DMS53 treated with DMSO at 0.1 percent for 48 hours (cell line): Measurements from ENCODE around the gene CDAN1.
A peak's percentile ranks its signal among the peaks of the same experiment; 100 is the strongest.
"Not testable (repeated sequence)": the region's sequence is repeated elsewhere in the genome, so short reads cannot be mapped to it uniquely, and the experiment has no call there.

Experiments
- DNase-seq: peaks from one replicate; lab custom pipeline; 2025; ENCODE audit not compliant: unreplicated experiment; lab: John Stamatoyannopoulos, UW

Gene CDAN1

DNA sequence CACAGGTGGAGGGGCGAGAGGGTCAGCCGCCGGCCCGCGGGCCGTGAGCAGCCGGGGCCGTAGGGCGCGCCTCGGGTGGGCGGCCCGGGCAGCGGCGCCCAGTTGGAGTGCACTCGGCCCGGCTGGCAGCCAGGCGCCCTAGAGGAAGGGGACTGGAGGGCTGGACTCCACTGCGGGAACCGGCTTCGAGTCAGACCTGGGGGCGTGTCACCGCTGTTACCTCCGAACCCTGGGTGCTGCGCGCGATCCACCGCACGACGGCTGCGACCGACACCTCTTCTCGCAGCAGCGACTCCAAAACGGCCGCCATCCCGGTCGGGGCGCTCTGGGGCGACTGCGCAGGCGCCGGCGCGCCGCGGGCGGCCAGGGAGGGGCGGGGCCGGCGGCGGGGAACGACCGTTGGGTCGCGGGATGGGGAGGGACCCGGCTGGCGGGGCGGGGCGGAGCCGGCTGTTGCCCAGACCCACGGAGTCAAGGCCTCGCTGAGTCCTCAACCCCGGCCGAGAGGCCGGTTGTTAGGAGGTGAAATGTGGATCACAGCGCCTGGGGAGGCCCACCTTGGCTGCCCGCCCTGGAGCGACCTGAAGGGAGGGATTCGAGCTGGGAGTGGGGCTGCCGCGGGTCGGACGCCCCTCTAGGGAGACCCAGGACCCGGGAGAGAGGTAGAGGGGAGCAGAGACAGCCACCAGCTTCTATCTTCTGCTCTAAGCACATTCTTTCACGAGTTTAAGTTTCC lies at the start of gene CDAN1:
TSS of gene CDAN1 (minus strand) at position 336 of the 736 bp plus-strand sequence. CDS start at position 310, 26 bp downstream.
- DNase-seq, result peak; percentile 36

DNA sequence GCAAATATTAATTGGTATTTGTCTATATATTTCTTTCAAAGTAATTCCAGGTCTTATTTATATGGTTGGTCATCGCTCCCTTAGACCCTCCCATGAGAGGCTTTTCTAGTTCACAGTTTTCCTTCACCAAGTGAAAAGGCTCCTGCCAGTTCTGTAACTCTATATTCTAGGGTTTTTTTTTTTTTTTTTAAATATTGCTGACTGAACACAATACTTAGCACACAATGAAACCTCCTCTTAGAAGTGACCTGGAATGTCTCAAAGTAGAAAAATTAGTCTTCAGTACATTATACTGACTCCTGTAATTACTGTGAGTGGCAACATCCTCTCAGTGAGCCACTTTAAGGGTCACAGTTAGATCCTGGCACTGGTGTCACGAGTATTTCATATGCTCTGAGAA lies 48.6 kb upstream of the CDAN1 start:
- no peak for DNase-seq

DNA sequence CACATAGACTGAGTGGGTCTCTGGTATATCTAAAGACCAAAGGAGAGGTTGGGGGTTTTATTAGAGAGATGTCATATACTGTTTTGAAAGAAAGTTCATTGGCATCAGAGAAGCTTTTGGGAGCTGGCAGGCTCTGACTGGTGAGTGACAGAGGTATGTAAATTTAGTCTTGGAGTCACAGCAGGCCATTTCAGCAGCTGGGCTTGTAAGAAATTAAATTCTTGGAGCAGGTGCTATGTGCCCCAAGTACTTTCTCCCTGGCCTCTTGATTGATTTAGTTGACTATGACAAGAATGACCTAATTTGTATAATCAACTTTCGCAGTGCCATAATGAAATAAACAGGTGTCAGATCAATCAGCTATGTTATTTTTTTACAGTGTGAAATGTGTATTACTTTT lies 47.8 kb upstream of the CDAN1 start:
- DNase-seq, result no peak

DNA sequence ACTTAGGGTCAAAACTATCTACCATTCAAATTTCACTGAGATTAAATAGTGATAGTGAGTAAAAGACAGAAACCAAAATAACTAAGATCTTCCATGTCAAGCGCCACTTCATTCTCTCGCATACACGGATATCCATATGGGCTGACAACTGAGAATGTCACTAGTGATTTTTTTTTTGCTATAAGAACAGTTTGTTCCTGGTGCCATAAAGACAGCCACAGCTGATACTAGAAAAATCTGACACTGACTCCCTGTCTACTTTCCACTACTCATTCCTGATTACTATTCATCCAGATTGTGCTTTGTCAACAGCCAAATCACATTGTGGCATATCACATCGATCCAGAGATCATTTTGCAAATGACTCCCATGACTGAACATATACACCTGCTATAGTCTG lies 45.8 kb upstream of the CDAN1 start:
- DNase-seq, result no peak

DNA sequence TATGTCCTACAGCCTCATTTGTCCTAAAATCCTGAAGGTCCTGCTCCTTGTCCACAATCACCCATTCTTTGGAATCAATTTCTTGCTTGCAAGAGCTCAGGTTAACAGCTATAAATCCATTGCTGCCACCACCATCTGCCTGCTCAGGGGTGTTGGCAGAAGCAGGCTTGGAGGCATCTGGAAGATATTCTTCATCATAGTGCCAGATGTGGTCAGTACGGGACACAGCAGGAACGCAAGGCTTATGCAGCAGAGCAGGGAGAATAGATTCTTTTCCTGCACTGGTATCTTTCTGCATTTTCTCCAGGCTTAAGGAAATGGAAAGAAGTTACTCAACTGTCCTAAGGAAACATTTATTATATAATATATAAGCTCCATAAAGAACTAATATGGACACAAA lies 38.5 kb upstream of the CDAN1 start:
- no peak for DNase-seq

GRCh38 chr15:42772901-42773300 lies 36.0 kb upstream of the CDAN1 start:
- DNase-seq, result no peak

DNA sequence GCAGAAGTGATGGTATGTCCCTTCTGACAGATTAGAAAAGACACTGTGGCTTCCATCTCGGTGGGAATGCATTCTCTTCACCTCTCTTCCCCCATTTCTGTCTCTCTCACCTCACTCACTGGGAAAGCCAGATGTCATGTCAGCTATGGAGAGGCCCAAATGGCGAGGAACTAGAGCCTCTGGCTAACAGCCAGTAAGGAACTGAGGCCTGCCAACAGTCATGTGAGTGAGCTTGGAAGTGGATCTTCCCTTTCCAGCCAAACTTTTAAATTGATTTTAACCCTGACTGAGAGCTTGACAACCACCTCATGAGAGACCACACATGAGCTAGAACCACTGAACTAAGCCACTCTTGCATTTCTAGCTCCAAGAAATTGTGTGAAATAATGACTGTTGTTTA lies 35.2 kb upstream of the CDAN1 start:
- no peak for DNase-seq

GRCh38 chr15:42766109-42766508 lies 29.2 kb upstream of the CDAN1 start:
- DNase-seq, result not testable (repeated sequence)

- DNase-seq, result not testable (repeated sequence)
Observed at GRCh38 chr15:42764154-42764731, 27.3 kb upstream of the CDAN1 start.

GRCh38 chr15:42761813-42762212 lies 24.9 kb upstream of the CDAN1 start:
- not testable (repeated sequence) for DNase-seq

- no peak for DNase-seq
Observed at GRCh38 chr15:42760759-42761158, 23.8 kb upstream of the CDAN1 start.

GRCh38 chr15:42759093-42759492 lies 22.2 kb upstream of the CDAN1 start:
- DNase-seq, result no peak

DNA sequence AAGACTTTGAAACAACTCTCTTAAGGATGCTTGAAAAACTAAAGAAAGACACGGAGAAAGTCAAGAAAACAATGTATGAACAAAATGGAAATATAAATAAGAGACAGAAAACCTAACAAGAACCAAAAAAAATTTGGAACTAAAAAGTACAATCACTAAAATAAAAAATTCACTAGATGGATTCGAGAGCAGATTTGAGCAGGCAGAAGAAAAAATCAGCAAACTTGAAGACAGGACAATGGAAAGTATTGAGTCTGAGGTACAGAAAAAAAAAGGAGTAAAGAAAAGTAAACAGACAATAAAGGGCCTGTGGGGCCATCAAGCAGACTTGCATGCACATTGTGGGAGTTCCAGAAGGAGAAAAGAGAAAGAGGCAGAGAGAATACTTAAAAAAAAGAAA lies 13.4 kb upstream of the CDAN1 start:
- DNase-seq, result no peak

DNA sequence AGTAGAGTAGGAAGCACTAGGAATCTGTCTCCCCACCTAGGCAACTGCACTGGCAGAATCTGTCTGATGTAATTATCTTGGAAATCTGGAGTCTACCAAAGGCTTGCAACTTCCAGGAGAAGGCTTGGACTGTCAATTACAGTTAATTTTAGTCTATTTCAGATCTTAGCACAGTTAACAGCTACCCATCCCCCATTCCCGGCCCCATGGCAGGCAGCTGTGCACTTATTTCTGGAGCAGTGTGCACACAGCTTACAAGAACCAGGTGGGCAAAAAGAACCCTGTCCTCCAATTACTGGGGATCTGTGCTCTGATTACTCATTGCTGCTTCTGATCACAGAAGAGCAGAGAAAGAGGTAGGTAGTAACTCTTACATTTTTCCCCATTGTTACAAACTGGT lies 12.3 kb upstream of the CDAN1 start:
- no peak for DNase-seq

DNA sequence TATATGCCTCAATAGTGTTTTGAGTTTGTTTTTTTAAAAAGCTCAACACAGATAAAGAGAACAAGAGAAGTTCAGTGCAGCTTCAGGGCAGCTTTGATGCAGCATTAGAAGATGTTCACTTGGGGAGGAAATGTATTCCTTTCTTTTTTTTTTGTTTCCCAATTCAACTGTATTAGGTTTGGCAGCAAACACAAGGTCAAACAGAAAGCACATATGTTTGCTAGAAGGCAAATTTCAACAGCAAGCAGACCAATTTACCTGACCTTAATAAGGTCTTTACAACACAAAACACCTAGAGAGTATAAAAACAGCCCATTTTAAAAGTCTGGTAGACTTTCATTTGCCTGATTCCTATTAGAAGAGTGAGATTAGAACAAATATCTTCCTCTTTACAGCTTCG lies 7.3 kb upstream of the CDAN1 start:
- DNase-seq, result no peak

- no peak for DNase-seq
Observed at GRCh38 chr15:42742149-42742548, 5.2 kb upstream of the CDAN1 start.

- no peak for DNase-seq
Observed at GRCh38 chr15:42741710-42742109, 4.8 kb upstream of the CDAN1 start.

DNA sequence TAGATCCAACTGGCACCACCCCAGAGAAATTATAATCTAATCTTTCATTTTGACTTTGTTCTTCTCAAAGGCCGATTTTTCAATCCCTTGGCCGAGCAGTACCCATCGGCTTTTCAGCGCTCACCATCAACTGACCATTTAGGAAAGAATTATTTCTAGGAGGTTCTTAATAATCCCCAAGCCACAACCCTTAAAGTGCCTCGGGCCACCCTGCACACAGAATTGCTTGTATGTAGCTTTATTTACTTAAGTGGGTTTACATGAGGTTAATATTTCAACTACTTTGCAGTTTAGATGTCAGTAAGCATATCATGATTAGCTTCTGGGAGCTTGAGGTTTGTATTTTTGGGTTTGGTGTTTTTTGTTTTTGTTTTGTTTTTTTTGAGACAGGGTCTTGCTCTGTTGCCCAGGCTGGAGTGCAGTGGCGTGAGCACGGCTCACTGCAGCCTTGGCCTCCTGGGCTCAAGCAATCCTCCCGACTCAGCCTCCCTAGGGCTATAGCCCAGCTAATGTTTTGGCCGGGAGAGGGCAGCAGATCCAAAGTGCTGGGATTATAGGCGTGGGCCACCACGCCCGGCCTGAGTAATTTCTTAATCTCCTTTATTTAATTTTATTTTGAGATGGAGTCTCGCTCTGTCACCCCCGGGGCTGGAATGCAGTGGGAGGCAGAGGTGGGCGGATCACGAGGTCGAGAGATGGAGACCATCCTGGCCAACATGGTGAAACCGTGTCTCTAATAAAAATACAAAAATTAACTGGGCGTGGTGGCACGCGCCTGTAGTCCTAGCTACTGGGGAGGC lies 801 bp upstream of the CDAN1 start:
- DNase-seq, result no peak

DNA sequence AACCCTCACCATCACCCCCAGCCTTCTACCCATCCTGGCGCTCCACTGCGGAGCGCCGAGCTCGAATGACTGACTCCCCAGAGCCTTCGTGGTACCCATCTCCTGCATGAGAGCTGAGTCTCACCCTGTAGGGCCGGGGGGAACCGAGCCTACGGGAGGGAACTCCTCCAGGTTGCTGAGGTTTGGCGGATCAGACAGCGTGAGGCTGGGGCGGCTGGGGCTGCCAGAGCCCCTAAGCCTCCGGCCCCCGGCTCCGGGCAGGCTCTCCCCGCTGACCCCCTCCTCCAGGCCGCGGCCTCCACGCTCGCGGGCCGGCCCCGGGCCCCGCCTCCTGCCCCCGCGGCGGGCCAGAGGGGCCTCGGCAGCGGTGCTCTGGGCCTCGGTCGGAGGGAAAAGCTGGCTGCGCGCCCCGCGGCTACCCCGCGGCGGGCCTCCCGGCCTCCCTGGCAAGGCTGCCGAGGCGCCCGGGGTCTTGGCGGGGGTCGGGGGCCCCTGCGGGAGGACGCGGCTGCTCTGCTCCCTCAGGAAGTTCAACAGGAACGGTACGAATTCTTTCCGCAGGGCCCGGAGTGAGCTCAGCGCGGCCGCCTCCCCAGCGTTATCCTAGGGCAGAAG lies 643 bp downstream of the CDAN1 start:
- DNase-seq, result no peak

DNA sequence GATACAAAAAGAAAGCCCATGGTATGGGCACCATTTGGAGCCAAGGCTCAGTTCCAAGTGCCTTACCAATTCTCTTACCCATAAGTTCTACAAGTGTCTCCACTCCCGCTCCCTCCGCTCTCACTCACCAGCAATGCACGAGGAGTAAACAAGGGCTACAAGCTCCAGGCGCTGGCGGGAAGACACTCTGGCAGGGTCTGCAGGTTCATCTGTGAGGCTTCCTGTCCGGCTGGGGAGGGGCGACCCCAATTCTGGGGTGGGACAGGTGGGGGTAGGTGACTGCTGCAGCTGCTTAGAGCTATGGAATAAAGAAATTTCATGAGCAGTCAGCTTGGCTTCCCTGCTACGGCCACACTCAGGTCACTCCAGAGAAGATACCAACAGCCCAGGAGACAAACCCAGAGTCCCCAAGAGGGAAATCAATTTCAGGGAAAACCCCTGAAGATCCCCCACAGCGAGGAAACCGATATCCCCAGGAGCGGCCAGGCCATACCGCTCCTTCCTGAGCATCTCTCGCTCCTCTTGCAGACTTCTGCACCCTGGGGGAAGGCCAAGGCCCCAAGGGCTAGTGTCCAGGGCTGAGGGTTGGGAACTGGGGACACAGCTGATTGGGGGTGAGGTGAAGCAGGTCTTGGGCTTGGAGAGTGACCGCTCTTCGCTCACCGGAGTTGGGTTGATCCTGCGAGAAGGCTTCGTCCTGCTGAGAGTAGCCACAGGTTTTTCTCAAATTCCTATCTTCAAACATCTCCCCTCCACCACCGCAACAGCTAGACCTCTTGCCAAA lies 1.4 kb downstream of the CDAN1 start:
- no peak for DNase-seq
